Liver (tissue), 9 donors: ENCODE results near the gene RNF34. TPM values are rescaled to one million over a fixed set of nuclear protein-coding genes. Genes with fewer than 3 reads are reported as not detected.
A peak's percentile ranks its signal among the peaks of the same experiment; 100 is the strongest.

Experiments used
- DNase-seq: peaks from one replicate; pipeline ENCODE4 v3.0.0-alpha.2; 2017; ENCODE audit warnings: low spot score
- H3K27ac ChIP-seq, 2 donors: one replicate each; pipeline ENCODE4 v1.7.0; 2013; ENCODE audit warnings: inconsistent platforms in 2 of 2, low read length in 2 of 2, control low read depth in 1 of 2, low read depth in 1 of 2, mild to moderate bottlenecking in 1 of 2
- H3K27me3 ChIP-seq, 4 donors: one replicate each; pipeline versions ENCODE4 v1.6.1 to v1.7.0; 2013; ENCODE audit warnings: low read length in 3 of 4, inconsistent platforms in 1 of 4, mild to moderate bottlenecking in 1 of 4, moderate library complexity in 1 of 4; ENCODE audit not compliant: control insufficient read depth in 4 of 4, insufficient read depth in 4 of 4
- H3K36me3 ChIP-seq, 4 donors: one replicate each; pipeline versions ENCODE4 v1.6.1 to v1.7.0; 2013; ENCODE audit warnings: low read length in 3 of 4, mild to moderate bottlenecking in 3 of 4, low read depth in 1 of 4, moderate library complexity in 1 of 4; ENCODE audit not compliant: control insufficient read depth in 4 of 4, insufficient read depth in 3 of 4
- H3K4me1 ChIP-seq, 4 donors: one replicate each; pipeline versions ENCODE4 v1.6.1 to v1.7.0; 2013; ENCODE audit warnings: low read length in 3 of 4, mild to moderate bottlenecking in 3 of 4, moderate library complexity in 1 of 4; ENCODE audit not compliant: control insufficient read depth in 4 of 4, insufficient read depth in 4 of 4
- H3K4me3 ChIP-seq, 3 donors: one replicate each; pipeline versions ENCODE4 v1.6.1 to v1.7.0; 2013; ENCODE audit warnings: low read length in 3 of 3, control low read depth in 1 of 3, low read depth in 1 of 3, mild to moderate bottlenecking in 1 of 3
- H3K9ac ChIP-seq, 2 donors: one replicate each; pipeline ENCODE4 v1.7.0; 2013; ENCODE audit warnings: low read length in 2 of 2, mild to moderate bottlenecking in 2 of 2, moderate library complexity in 2 of 2, control low read depth in 1 of 2, low read depth in 1 of 2
- H3K9me3 ChIP-seq, 4 donors: one replicate each; pipeline versions ENCODE4 v1.6.1 to v1.7.0; 2013; ENCODE audit warnings: low read length in 3 of 4; ENCODE audit not compliant: control insufficient read depth in 4 of 4
- ATF3 ChIP-seq: IDR thresholded peaks from 2 replicates; pipeline ENCODE4 v1.6.1; 2016; ENCODE audit warnings: antibody characterized with exemption
- CTCF ChIP-seq: fragments of 150-350 bp; IDR thresholded peaks from 2 replicates; pipeline ENCODE4 v1.5.1; 2017; ENCODE audit warnings: improper control_type of control experiment, low read depth, low read length; ENCODE audit not compliant: missing input control
- FOXA1 ChIP-seq: IDR thresholded peaks from 2 replicates; pipeline ENCODE4 v1.6.1; 2016; ENCODE audit warnings: antibody characterized with exemption
- FOXA2 ChIP-seq: IDR thresholded peaks from 2 replicates; pipeline ENCODE4 v1.6.1; 2016; ENCODE audit warnings: antibody characterized with exemption
- GABPA ChIP-seq, 2 donors: IDR thresholded peaks in 1 of 2; conservative IDR thresholded peaks in 1 of 2; 2 replicates each; pipeline ENCODE4 v1.6.1; 2016; ENCODE audit warnings: antibody characterized with exemption in 2 of 2, mild to moderate bottlenecking in 1 of 2, moderate library complexity in 1 of 2
- HNF4G ChIP-seq: IDR thresholded peaks from 2 replicates; pipeline ENCODE4 v1.6.1; 2016; ENCODE audit warnings: antibody characterized with exemption
- NR2F2 ChIP-seq: IDR thresholded peaks from 2 replicates; pipeline ENCODE4 v1.6.1; 2016; ENCODE audit warnings: antibody characterized with exemption
- REST ChIP-seq: IDR thresholded peaks from 2 replicates; pipeline ENCODE4 v1.6.1; 2016; ENCODE audit warnings: antibody characterized with exemption, mild to moderate bottlenecking
- TAF1 ChIP-seq: conservative IDR thresholded peaks from 2 replicates; pipeline ENCODE4 v1.6.1; 2016; ENCODE audit warnings: antibody characterized with exemption, mild to moderate bottlenecking
- YY1 ChIP-seq: IDR thresholded peaks from 2 replicates; pipeline ENCODE4 v1.6.1; 2016; ENCODE audit warnings: antibody characterized with exemption, mild to moderate bottlenecking
- WGBS: extraction: QIAGEN DNeasy Blood & Tissue Kit; methylation state at CpG from one replicate; pipeline ENCODE4 v1.1.7; 2013; 5-methylcytosine and 5-hydroxymethylcytosine counted together
- polyA plus RNA-seq, 2 donors: library from polyadenylated mRNA; stranded (reverse) in 1 of 2; unstranded in 1 of 2; fragments of 200-250 nt in 1 of 2; fragments of >200 nt in 1 of 2; fragmentation: Nextera tagmentation in 1 of 2; extraction: Ambion mirVana in 1 of 2; gene quantifications; one replicate each; pipeline versions ENCODE4 v1.2.1 to v1.2.3, GENCODE V29; 2013 to 2015
- total RNA-seq, 2 donors: library from RNA; depleted of rRNA; stranded (reverse); fragments of >200 nt; gene quantifications; one replicate each; pipeline ENCODE4 v1.2.3, GENCODE V29; 2014
- donor health status: healthy.
- donor health status: healthy.
- donor health status: healthy.
- donor health status: healthy.
- donor health status: healthy.

RNF34 gene
- total and polyA plus RNA-seq, 4 donors, result 9.5 to 27.7 (median 17.9) TPM

GRCh38 chr12:121465921-121466793, 66.2 kb downstream of the RNF34 start:
- Histone ChIP-seq H3K9ac (peak overlapping the region in 1 of 2 donors; percentile 17), H3K27ac (no peak overlapping the region), H3K36me3 (no peaks in the 10 kb centered on the region), H3K27me3 (no peaks in the 10 kb centered on the region), H3K4me1 (peaks cover 3 to 11% (median 7%) of the 10 kb centered on the region in 4 donors), H3K4me3 (peak overlapping the region in 2 of 3 donors; percentile 29 to 86), H3K9me3 (no peaks in the 10 kb centered on the region)
- no peak for TF ChIP-seq ATF3
- TF ChIP-seq YY1, result no peak
- peak; percentile 4 for TF ChIP-seq CTCF
- no peak for DNase-seq
- WGBS, result 24% methylated on average over 70 of the region's 70 CpGs

GRCh38 chr12:121466794-121467637, 67.1 kb downstream of the RNF34 start:
- Histone ChIP-seq H3K9ac (no peak overlapping the region), H3K4me1 (peaks cover 3 to 11% (median 8%) of the 10 kb centered on the region in 4 donors)
- under 1% methylated on average over 139 of the region's 139 CpGs for WGBS

More at GRCh38 chr12:121466794-121467637, 67.1 kb downstream of the RNF34 start:
- H3K27ac ChIP-seq, result peak overlapping the region; percentile 28 to 62
- peak; percentile 87 for DNase-seq
- peak overlapping the region in 2 of 3 donors; percentile 57 to 86 for H3K4me3 ChIP-seq
- H3K9me3 ChIP-seq, result no peaks in the 10 kb centered on the region
- no peaks in the 10 kb centered on the region for H3K36me3 ChIP-seq
- no peak for TF ChIP-seq REST
- TF ChIP-seq FOXA2, result no peak
- TF ChIP-seq CTCF, result no peak
- no peak for TF ChIP-seq GABPA (IDR thresholded peaks at IDR 0.05 in 1 of 2, conservative IDR thresholded peaks at IDR 0.05 in 1 of 2)
- TF ChIP-seq FOXA1, result no peak
- no peak for TF ChIP-seq HNF4G
- no peak for TF ChIP-seq NR2F2
- no peak for TF ChIP-seq TAF1
- no peaks in the 10 kb centered on the region for H3K27me3 ChIP-seq
